Measurements from ENCODE around the gene RMP24.

RMP24 gene

DNA sequence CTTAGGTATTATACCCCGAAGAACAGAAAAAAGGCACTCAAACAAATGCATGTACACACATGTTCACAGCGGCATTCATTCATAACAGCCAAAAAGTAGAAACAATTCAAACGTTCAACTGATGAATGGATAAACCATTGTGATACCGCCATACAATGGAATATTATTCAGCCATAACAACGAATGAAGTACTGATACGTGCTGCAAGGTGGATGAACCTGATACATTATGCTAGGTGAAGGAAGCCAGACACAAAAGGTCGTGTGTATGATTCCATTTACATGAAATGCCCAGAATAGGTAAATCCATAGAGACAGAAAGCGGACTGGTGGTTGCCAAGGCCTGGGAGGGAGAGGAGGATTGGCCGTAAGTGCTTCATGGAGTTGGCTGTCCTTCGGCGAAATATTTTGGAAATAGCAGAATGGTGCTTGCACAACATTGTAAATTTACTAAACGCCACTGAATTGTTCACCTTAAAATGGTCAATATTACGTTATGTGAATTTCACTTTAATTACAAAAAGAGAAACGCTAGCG, 750 bp upstream of the RMP24 start:
- Histone ChIP-seq H3K4me1 (peaks cover 14 to 39% (median 23%) of the 10 kb centered on the region in 4 donors), H3K27me3 (no peaks in the 10 kb centered on the region), H3K27ac (peak overlapping the region; percentile 87 to 98 (median 93)), H3K36me3 (peaks cover 4 to 24% (median 22%) of the 10 kb centered on the region in 4 donors), H3K9me3 (no peaks in the 10 kb centered on the region), H3K4me3 (peak overlapping the region; percentile 79 to 87 (median 83))
- WGBS, 5 donors = 26 to 33% (median 27%) methylated on average over 15 of the region's 15 CpGs
- intact Hi-C loops (cut with DNase I; ENCODE audit: low total_unique reads) = no loop called here
- no peak for DNase-seq
- no peak for TF ChIP-seq POLR2A (IDR thresholded peaks at IDR 0.05)
- TF ChIP-seq, protein P1, sequence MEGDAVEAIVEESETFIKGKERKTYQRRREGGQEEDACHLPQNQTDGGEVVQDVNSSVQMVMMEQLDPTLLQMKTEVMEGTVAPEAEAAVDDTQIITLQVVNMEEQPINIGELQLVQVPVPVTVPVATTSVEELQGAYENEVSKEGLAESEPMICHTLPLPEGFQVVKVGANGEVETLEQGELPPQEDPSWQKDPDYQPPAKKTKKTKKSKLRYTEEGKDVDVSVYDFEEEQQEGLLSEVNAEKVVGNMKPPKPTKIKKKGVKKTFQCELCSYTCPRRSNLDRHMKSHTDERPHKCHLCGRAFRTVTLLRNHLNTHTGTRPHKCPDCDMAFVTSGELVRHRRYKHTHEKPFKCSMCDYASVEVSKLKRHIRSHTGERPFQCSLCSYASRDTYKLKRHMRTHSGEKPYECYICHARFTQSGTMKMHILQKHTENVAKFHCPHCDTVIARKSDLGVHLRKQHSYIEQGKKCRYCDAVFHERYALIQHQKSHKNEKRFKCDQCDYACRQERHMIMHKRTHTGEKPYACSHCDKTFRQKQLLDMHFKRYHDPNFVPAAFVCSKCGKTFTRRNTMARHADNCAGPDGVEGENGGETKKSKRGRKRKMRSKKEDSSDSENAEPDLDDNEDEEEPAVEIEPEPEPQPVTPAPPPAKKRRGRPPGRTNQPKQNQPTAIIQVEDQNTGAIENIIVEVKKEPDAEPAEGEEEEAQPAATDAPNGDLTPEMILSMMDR (IDR thresholded peaks at IDR 0.05) = no peak
- TF ChIP-seq POLR2AphosphoS5 (IDR thresholded peaks at IDR 0.05) = no peak
- TF ChIP-seq EP300 (IDR thresholded peaks at IDR 0.05) = no peak

GRCh38 chr18:35973650-35974049, 1.2 kb downstream of the RMP24 start:
- Histone ChIP-seq H3K27ac (peak overlapping the region in 2 of 5 donors; percentile 92 to 93), H3K36me3 (peaks cover 24 to 43% (median 41%) of the 10 kb centered on the region in 4 donors), H3K9me3 (no peaks in the 10 kb centered on the region), H3K4me1 (peaks cover 14 to 39% (median 23%) of the 10 kb centered on the region in 4 donors), H3K27me3 (no peaks in the 10 kb centered on the region), H3K4me3 (peak overlapping the region; percentile 79 to 87 (median 83))
- 87 to 95% (median 92%) methylated on average over 12 of the region's 12 CpGs for WGBS, 5 donors
- intact Hi-C loops (cut with DNase I; ENCODE audit: low total_unique reads) = no loop called here
- TF ChIP-seq EP300 (IDR thresholded peaks at IDR 0.05) = no peak
- no peak for TF ChIP-seq POLR2A (IDR thresholded peaks at IDR 0.05)
- no peak for TF ChIP-seq POLR2AphosphoS5 (IDR thresholded peaks at IDR 0.05)
- TF ChIP-seq, protein P1 (IDR thresholded peaks at IDR 0.05) = no peak
- no peak for DNase-seq

GRCh38 chr18:35974181-35974580, 1.7 kb downstream of the RMP24 start:
- H3K27ac ChIP-seq = no peak overlapping the region
- WGBS, 5 donors = 69 to 85% (median 78%) methylated on average over 3 of the region's 3 CpGs
- TF ChIP-seq EP300 (IDR thresholded peaks at IDR 0.05) = no peak
- no peak for TF ChIP-seq POLR2AphosphoS5 (IDR thresholded peaks at IDR 0.05)
- TF ChIP-seq, protein P1 (IDR thresholded peaks at IDR 0.05) = no peak
- no peak for TF ChIP-seq POLR2A (IDR thresholded peaks at IDR 0.05)
- DNase-seq = no peak
- no peaks in the 10 kb centered on the region for H3K27me3 ChIP-seq
- peak overlapping the region in 1 of 4 donors; percentile 79 for H3K4me3 ChIP-seq
- peaks cover 14 to 39% (median 23%) of the 10 kb centered on the region in 4 donors for H3K4me1 ChIP-seq
- H3K9me3 ChIP-seq = no peaks in the 10 kb centered on the region
- H3K36me3 ChIP-seq = peaks cover 29 to 49% (median 46%) of the 10 kb centered on the region in 4 donors
- intact Hi-C loops (cut with DNase I; ENCODE audit: low total_unique reads) = no loop called here

GRCh38 chr18:35979112-35979511, 6.6 kb downstream of the RMP24 start:
- H3K9me3 ChIP-seq = no peaks in the 10 kb centered on the region
- no peak for DNase-seq
- peaks cover 48 to 86% (median 84%) of the 10 kb centered on the region in 4 donors for H3K36me3 ChIP-seq
- TF ChIP-seq, protein P1 (IDR thresholded peaks at IDR 0.05) = no peak
- TF ChIP-seq EP300 (IDR thresholded peaks at IDR 0.05) (no peak), POLR2AphosphoS5 (IDR thresholded peaks at IDR 0.05) (no peak), POLR2A (IDR thresholded peaks at IDR 0.05) (no peak)
- H3K27ac ChIP-seq = no peak overlapping the region
- H3K4me1 ChIP-seq = peaks cover 0 to 14% (median 3%) of the 10 kb centered on the region in 4 donors
- no peak overlapping the region for H3K4me3 ChIP-seq
- intact Hi-C loops (cut with DNase I; ENCODE audit: low total_unique reads) = no loop called here
- no peaks in the 10 kb centered on the region for H3K27me3 ChIP-seq
